Trophoblast cell (in vitro differentiated cells and primary cell): ENCODE measurements around the gene FCRLB.
A peak's percentile ranks its signal among the peaks of the same experiment; 100 is the strongest.

Experiments used
- DNase-seq, 2 donors: peaks; one replicate each; pipeline ENCODE4 v3.0.0-alpha.2; 2016
- H2AFZ ChIP-seq: 2 replicates; pipeline ENCODE4 v1.6.1; 2013; ENCODE audit warnings: low read length, moderate library complexity, mild to moderate bottlenecking; ENCODE audit not compliant: insufficient read depth, poor library complexity
- H2AK5ac ChIP-seq: 2 replicates; pipeline ENCODE4 v1.6.1; 2013; ENCODE audit warnings: mild to moderate bottlenecking, low read length
- H2BK120ac ChIP-seq: 2 replicates; pipeline ENCODE4 v1.6.1; 2013; ENCODE audit warnings: low read length, mild to moderate bottlenecking, moderate library complexity; ENCODE audit not compliant: insufficient read depth, poor library complexity
- H2BK12ac ChIP-seq: 2 replicates; pipeline ENCODE4 v1.6.1; 2013; ENCODE audit warnings: mild to moderate bottlenecking, low read length, moderate library complexity
- H2BK5ac ChIP-seq: 2 replicates; pipeline ENCODE4 v1.6.1; 2013; ENCODE audit warnings: low read length, low read depth, moderate library complexity, mild to moderate bottlenecking; ENCODE audit not compliant: poor library complexity
- H3K14ac ChIP-seq: 2 replicates; pipeline ENCODE4 v1.6.1; 2013; ENCODE audit warnings: mild to moderate bottlenecking, low read length
- H3K18ac ChIP-seq: 2 replicates; pipeline ENCODE4 v1.6.1; 2013; ENCODE audit warnings: mild to moderate bottlenecking, low read length
- H3K23ac ChIP-seq: 2 replicates; pipeline ENCODE4 v1.6.1; 2013; ENCODE audit warnings: low read length
- H3K27ac ChIP-seq: 2 replicates; pipeline ENCODE4 v1.5.1; 2013; ENCODE audit warnings: low read depth, mild to moderate bottlenecking, inconsistent platforms, low read length, moderate library complexity
- H3K27me3 ChIP-seq: 2 replicates; pipeline ENCODE4 v1.6.1; 2013; ENCODE audit warnings: inconsistent platforms, mild to moderate bottlenecking, low read length, moderate library complexity; ENCODE audit not compliant: insufficient read depth
- H3K36me3 ChIP-seq, 2 experiments: 1 replicate in 1 of 2; 2 replicates in 1 of 2; pipeline ENCODE4 v1.6.1; 2013; ENCODE audit warnings: low read length in 2 of 2, mild to moderate bottlenecking in 2 of 2, moderate library complexity in 1 of 2; ENCODE audit not compliant: insufficient read depth in 2 of 2, control insufficient read depth in 1 of 2
- H3K4ac ChIP-seq: 2 replicates; pipeline ENCODE4 v1.6.1; 2013; ENCODE audit warnings: low read depth, mild to moderate bottlenecking, low read length, moderate library complexity
- H3K4me1 ChIP-seq, 2 experiments: 1 replicate in 1 of 2; 2 replicates in 1 of 2; pipeline ENCODE4 v1.6.1; 2013; ENCODE audit warnings: low read length in 2 of 2, mild to moderate bottlenecking in 2 of 2, moderate library complexity in 1 of 2; ENCODE audit not compliant: insufficient read depth in 2 of 2, control insufficient read depth in 1 of 2
- H3K4me2 ChIP-seq: 2 replicates; pipeline ENCODE4 v1.6.1; 2013; ENCODE audit warnings: inconsistent platforms, mild to moderate bottlenecking, low read length, moderate library complexity
- H3K4me3 ChIP-seq: 2 replicates; pipeline ENCODE4 v1.5.1; 2013; ENCODE audit warnings: mild to moderate bottlenecking, low read depth, low read length, inconsistent platforms
- H3K79me1 ChIP-seq: one replicate; pipeline ENCODE4 v1.6.1; 2013; ENCODE audit warnings: low read length
- H3K79me2 ChIP-seq: 2 replicates; pipeline ENCODE4 v1.6.1; 2013; ENCODE audit warnings: low read length, mild to moderate bottlenecking; ENCODE audit not compliant: control insufficient read depth, insufficient read depth, poor library complexity
- H3K9ac ChIP-seq: 2 replicates; pipeline ENCODE4 v1.6.1; 2013; ENCODE audit warnings: mild to moderate bottlenecking, low read length
- H3K9me3 ChIP-seq: 2 replicates; pipeline ENCODE4 v1.6.1; 2013; ENCODE audit warnings: low read depth, mild to moderate bottlenecking, control low read depth, inconsistent platforms, low read length; ENCODE audit not compliant: insufficient read depth
- H4K12ac ChIP-seq: 2 replicates; pipeline ENCODE4 v1.6.1; 2013; ENCODE audit warnings: low read depth, mild to moderate bottlenecking, low read length, moderate library complexity
- H4K8ac ChIP-seq: 2 replicates; pipeline ENCODE4 v1.6.1; 2013; ENCODE audit warnings: low read depth, mild to moderate bottlenecking, low read length, moderate library complexity
- H4K91ac ChIP-seq: one replicate; pipeline ENCODE4 v1.6.1; 2013; ENCODE audit warnings: low read depth, mild to moderate bottlenecking, low read length, moderate library complexity
- WGBS: extraction: QIAGEN DNeasy Blood & Tissue Kit; methylation state at CpG from one replicate; pipeline ENCODE4 v1.1.7; 2013; ENCODE audit warnings: missing lambda C conversion rate; ENCODE audit not compliant: insufficient read length, insufficient coverage; ENCODE audit errors: extremely low coverage; 5-methylcytosine and 5-hydroxymethylcytosine counted together

The FCRLB gene

DNA sequence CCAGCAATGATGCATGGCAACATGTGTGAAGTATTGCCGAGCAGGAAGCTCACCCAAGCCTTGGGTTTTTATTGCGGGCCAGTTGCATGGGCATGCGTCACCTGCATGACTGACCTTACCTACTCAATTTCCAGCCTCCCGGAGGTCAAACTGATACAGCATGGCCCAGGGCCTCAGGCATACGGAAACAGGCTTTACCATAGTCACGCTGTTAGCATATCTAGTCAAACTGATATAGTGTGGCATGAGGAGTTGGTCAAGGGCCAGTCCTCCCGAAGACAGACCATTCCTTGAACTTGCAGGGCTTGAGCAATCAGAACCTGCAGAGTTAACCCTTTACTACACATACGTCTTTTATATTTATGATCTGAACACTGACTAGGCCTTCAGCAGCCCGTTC is 21.9 kb downstream of the FCRLB start:
- H3K4me2 ChIP-seq = no peak overlapping the region
- H3K4ac ChIP-seq = no peak overlapping the region
- H4K12ac ChIP-seq = no peak overlapping the region
- DNase-seq = peak; percentile 41 to 69
- no peak overlapping the region for H2BK120ac ChIP-seq
- H3K27me3 ChIP-seq = no peaks in the 10 kb centered on the region
- no peak overlapping the region for H2BK5ac ChIP-seq
- no peak overlapping the region for H2AFZ ChIP-seq
- H3K9me3 ChIP-seq = no peaks in the 10 kb centered on the region
- H3K9ac ChIP-seq = no peak overlapping the region
- H2BK12ac ChIP-seq = no peak overlapping the region
- H4K91ac ChIP-seq = no peak overlapping the region
- H3K18ac ChIP-seq = no peak overlapping the region
- H2AK5ac ChIP-seq = no peak overlapping the region
- no CpG with 5 or more reads among the region's 9 CpGs for WGBS
- H3K27ac ChIP-seq = no peak overlapping the region
- H3K79me1 ChIP-seq = no peaks in the 10 kb centered on the region
- no peaks in the 10 kb centered on the region for H3K36me3 ChIP-seq
- no peak overlapping the region for H3K14ac ChIP-seq
- no peak overlapping the region for H3K23ac ChIP-seq
- H4K8ac ChIP-seq = no peak overlapping the region
- no peaks in the 10 kb centered on the region for H3K79me2 ChIP-seq
- no peaks in the 10 kb centered on the region for H3K4me1 ChIP-seq
- no peak overlapping the region for H3K4me3 ChIP-seq

DNA sequence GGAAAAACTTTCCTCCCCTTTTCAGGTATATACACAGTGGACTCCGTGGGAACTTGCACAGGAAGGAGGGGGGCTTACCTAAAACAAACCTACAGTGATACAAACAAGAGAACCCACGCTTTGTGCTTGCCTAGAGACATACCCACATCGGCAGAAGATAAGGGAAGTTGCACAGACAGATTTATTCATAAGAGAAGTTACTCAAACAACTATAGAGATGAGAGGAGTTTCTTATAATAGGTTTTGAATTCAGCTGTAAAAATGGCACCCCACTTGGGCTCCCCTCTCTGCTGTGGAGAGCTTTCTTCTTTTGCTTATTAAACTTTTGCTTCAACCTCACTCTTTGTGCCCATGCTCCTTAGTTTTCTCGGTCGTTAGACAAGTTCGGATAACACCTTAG is 26.5 kb downstream of the FCRLB start:
- Histone ChIP-seq H4K8ac (no peak overlapping the region), H3K36me3 (peaks cover 5 to 6% of the 10 kb centered on the region in 2 experiments), H3K27ac (no peak overlapping the region), H3K14ac (no peak overlapping the region), H3K79me1 (peaks cover 5% of the 10 kb centered on the region), H3K4me3 (no peak overlapping the region), H4K12ac (no peak overlapping the region), H2BK12ac (no peak overlapping the region), H2BK120ac (no peak overlapping the region), H3K9ac (peak overlapping the region; percentile 41), H2BK5ac (no peak overlapping the region), H2AK5ac (no peak overlapping the region), H3K27me3 (no peaks in the 10 kb centered on the region), H3K18ac (no peak overlapping the region), H2AFZ (no peak overlapping the region), H3K4me2 (no peak overlapping the region), H3K4me1 (peaks cover 0 to 1% of the 10 kb centered on the region in 2 experiments), H3K79me2 (peaks cover 6% of the 10 kb centered on the region), H3K23ac (no peak overlapping the region), H3K9me3 (no peaks in the 10 kb centered on the region), H4K91ac (no peak overlapping the region), H3K4ac (no peak overlapping the region)
- no CpG with 5 or more reads among the region's 6 CpGs for WGBS
- DNase-seq = no peak

DNA sequence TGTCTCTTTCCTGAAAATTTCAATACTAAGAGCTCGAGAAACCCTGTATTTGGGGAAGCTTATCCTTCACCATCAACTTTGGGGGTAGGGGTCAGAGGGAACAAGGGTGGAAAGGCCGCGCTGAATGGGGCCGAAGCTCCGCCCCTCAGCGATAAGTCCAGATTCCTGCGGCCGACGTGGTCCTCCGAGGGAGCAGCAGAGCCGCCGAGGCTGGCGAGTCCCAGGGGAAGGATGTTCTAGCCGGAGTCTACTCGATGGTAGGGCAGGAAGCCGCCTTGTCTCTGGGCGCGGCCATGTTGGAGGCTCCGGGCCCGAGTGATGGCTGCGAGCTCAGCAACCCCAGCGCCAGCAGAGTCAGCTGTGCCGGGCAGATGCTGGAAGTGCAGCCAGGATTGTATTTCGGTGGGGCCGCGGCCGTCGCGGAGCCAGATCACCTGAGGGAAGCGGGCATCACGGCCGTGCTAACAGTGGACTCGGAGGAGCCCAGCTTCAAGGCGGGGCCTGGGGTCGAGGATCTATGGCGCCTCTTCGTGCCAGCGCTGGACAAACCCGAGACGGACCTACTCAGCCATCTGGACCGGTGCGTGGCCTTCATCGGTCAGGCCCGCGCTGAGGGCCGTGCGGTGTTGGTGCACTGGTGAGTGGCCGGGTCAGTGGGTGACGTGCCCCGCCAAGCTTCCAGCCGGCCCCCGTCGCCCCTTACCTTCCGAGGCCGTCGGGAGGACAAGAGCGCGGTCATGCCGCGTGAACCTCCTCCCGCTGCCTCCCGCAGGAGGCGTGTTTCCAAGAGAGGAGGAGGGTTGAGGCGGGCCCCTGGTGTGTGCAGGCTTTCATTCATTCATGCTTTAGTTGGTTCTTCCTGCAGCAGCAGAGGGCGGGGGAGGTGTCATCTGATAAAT is 28.4 kb downstream of the FCRLB start, which contains the start of gene DUSP12:
Gene DUSP12, plus strand, starts transcription at position 278 of the 899 bp plus-strand sequence. Its CDS starts 16 bp downstream, at position 294.
- peak within 1 kb of the TSS; percentile 97 for H4K12ac ChIP-seq
- peak within 1 kb of the TSS; percentile 94 for H3K27ac ChIP-seq
- peak within 1 kb of the TSS; percentile 56 for H3K4ac ChIP-seq
- no peak within 1 kb of the TSS for H2AK5ac ChIP-seq
- H2BK120ac ChIP-seq = peak within 1 kb of the TSS; percentile 81
- WGBS = no CpG with 5 or more reads among the region's 65 CpGs
- peak within 1 kb of the TSS; percentile 95 for H3K14ac ChIP-seq
- H4K91ac ChIP-seq = peak within 1 kb of the TSS; percentile 97
- no peaks in the 10 kb centered on the region for H3K9me3 ChIP-seq
- H3K79me2 ChIP-seq = peaks cover 6% of the 10 kb centered on the region
- H2AFZ ChIP-seq = peak within 1 kb of the TSS; percentile 78
- no peak within 1 kb of the TSS for H3K23ac ChIP-seq
- peaks cover 0 to 1% of the 10 kb centered on the region in 2 experiments for H3K4me1 ChIP-seq
- peak within 1 kb of the TSS; percentile 94 for H2BK5ac ChIP-seq
- peak within 1 kb of the TSS; percentile 99 for H4K8ac ChIP-seq
- peak within 1 kb of the TSS; percentile 94 for H3K18ac ChIP-seq
- H3K36me3 ChIP-seq = peaks cover 7 to 14% of the 10 kb centered on the region in 2 experiments
- H3K79me1 ChIP-seq = peaks cover 5% of the 10 kb centered on the region
- peak within 1 kb of the TSS; percentile 76 for H3K4me2 ChIP-seq
- H3K4me3 ChIP-seq = peak within 1 kb of the TSS; percentile 83
- no peak within 1 kb of the TSS for H2BK12ac ChIP-seq
- H3K27me3 ChIP-seq = no peaks in the 10 kb centered on the region
- peak; percentile 93 to 95 for DNase-seq
- H3K9ac ChIP-seq = peak within 1 kb of the TSS; percentile 95

DNA sequence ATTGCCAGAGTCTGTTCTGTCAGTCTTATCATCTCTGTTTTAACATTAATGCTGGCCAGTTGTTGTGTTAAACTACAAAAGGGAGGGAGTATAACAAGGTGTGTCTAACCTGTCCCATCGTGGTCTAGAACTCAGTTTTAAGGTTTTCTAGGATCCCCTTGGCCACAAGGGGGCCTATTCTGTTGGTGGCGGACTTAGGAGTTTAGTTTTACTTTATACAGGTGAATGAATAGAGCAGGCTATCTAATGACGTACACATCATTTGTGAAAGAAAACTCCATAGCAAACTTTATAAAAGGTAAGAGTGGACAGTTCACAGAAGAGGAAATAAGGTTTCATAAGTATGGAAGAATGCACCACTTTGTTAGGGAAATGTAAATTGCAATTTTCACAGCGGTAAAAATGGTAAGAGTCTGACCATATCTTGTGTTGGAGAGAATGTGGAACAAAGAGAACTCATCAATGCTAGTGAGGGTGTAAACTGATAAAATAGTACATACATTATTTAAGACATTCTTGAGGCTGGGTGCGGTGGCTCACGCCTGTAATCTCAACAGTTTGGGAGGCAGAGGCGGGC is 42.3 kb downstream of the FCRLB start:
- no peak overlapping the region for H2AK5ac ChIP-seq
- H3K4me3 ChIP-seq = no peak overlapping the region
- H4K8ac ChIP-seq = no peak overlapping the region
- no peak overlapping the region for H4K12ac ChIP-seq
- no CpG with 5 or more reads among the region's 7 CpGs for WGBS
- H3K4me2 ChIP-seq = no peak overlapping the region
- no peak overlapping the region for H4K91ac ChIP-seq
- no peak overlapping the region for H2BK5ac ChIP-seq
- peaks cover 4% of the 10 kb centered on the region for H3K79me2 ChIP-seq
- no peak overlapping the region for H3K18ac ChIP-seq
- no peak overlapping the region for H3K14ac ChIP-seq
- H3K4ac ChIP-seq = no peak overlapping the region
- peaks cover 5% of the 10 kb centered on the region for H3K79me1 ChIP-seq
- H3K4me1 ChIP-seq = peaks cover 0 to 1% of the 10 kb centered on the region in 2 experiments
- no peak overlapping the region for H2BK12ac ChIP-seq
- no peak overlapping the region for H3K27ac ChIP-seq
- peaks cover under 1 to 1% of the 10 kb centered on the region in 2 experiments for H3K36me3 ChIP-seq
- H3K9me3 ChIP-seq = peaks cover 3% of the 10 kb centered on the region
- no peaks in the 10 kb centered on the region for H3K27me3 ChIP-seq
- no peak overlapping the region for H2BK120ac ChIP-seq
- H3K23ac ChIP-seq = no peak overlapping the region
- no peak overlapping the region for H3K9ac ChIP-seq
- peak; percentile 56 to 84 for DNase-seq
- no peak overlapping the region for H2AFZ ChIP-seq
